Stimulated activated CD8-positive, alpha-beta memory T cell treated with anti-CD3 and anti-CD28 coated beads, Interleukin-7, amount 100 ng/mL, for 24 hours (primary cell): Measurements from ENCODE around the gene ABLIM2.
"Not testable (repeated sequence)": the region's sequence is repeated elsewhere in the genome, so short reads cannot be mapped to it uniquely, and the experiment has no call there.

Experiments
- DNase-seq: peaks from one replicate; pipeline ENCODE4 v3.0.0-alpha.2; 2020; ENCODE audit warnings: low read depth

ABLIM2 gene

DNA sequence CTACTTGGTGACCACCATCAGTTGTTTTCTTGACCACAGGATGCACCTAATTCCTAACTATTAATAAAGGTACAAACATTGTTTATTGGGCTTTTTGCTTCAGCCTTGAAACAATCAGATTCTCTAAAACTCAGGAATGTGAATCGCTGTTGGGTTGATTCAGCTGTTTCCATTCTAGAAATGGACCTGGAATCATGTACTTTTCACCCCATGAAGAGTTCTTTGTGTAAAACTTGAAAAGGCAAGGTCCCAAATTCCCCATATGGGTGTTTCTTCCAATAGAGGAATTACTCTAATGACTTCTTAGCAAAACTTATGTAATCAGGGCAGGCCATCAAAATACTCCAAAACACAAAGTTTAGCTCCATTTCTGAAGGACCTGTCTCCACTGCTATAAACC lies 226.3 kb downstream of the ABLIM2 start:
- no peak for DNase-seq

DNA sequence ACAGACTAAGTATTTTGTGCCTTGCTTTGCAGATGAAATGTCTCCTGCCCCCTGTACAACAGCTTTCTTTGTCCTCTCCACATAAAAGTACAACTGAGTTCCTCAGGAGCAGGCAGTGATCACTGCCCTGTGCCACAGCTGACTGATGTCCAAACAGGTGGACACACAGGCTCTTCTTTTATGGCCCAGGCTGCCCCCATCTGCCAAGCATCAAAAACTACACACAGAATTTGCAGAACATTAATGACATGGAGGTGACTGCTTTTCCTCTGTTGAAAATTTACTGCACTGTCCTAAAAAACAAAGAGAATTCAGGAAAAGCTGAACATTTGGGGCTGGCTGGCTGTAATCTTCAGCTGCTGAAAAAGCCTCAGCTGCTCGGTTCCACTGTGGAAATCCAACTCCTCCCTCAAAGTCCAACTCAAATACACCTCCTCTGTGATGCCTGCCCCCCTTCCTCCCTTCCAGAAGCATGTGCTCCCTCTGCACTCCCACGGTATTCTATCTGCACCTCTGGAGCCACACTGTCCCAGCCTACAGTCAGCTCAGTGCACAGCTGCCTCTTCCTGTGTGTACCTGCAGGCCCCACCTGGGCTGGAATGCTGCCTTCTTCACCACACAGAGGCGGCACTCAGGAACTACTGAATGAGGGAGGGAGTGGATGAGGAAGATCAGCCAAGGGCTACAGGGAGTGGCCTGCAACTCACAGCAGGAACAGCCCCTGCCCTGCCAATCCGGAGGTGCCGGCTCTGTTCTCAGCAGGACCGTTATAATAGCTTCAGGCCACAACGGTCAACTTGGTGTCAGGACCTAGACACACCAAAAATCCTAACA lies 229.3 kb downstream of the ABLIM2 start:
- DNase-seq, result no peak

DNA sequence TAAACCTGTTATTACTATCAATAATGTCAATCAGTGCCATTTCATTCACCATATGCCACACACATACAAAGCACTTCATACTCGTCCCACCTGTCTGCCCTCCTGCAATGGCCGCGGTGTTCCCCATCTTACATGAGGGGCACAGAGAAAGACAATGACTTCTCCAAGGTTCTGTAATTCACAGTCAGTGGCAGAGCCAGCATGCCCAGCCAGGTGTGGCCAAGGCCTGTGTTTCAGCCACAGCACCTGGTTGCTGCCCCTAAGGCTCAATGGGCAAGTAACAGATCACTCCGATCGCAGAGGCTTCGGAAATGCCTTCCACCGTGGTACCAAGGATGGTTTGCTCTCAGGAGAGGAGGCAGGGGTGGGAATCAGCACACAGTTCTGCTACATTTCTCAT lies 229.9 kb downstream of the ABLIM2 start:
- no peak for DNase-seq

DNA sequence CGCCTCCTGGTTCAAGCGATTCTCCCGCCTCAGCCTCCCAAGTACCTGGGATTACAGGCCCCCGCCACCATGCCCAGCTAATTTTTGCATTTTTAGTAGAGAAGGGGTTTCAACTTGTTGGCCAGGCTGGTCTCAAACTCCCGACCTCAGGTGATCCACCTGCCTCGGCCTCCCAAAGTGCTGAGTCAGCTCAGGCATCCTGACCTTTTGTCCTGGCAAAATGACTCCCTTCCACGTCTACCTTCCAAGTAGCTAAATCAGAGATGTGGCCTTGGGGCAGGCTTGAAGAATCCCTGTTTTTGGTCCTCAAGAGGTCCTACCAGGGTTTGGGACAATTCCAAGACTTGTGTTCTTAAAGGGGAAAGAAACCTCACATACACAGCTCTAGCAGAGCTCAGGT lies 231.8 kb downstream of the ABLIM2 start:
- DNase-seq, result no peak

DNA sequence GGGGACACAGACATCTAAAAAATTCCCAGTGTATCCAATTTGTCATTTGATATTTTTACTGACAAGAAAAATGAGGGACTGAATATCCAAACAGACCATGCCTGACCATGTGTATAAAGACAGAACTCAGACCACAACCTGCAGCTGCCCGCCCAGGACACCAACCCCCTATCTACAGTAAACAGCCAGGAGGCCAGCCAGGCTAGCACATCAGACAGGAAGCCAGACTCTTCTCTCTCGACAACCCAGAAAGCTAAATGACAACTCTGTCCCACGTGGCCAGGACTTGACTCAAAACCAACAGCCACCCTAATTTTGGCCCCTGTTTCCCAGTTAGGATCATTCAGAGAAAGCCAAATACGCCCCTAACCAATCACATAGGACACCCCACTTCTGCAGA lies 234.0 kb downstream of the ABLIM2 start:
- DNase-seq, result no peak

DNA sequence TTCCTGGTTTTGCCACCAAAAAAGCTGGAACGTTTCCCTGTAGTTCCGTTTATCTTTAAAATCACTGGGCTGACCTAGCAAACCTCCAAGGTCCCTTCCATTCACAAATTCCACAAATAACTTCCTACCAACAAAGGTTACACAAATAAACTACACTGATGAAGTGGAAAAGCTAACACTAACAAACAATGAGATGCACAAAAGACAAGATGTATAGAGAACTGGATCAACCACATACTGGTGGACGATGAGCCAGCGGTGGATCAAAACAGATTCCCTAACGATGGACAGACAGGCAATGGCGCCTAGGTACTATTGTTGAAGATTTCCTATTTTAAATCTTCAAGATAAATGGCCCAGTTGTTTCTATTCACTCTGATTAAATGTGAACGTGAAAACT lies 234.4 kb downstream of the ABLIM2 start:
- DNase-seq, result no peak

DNA sequence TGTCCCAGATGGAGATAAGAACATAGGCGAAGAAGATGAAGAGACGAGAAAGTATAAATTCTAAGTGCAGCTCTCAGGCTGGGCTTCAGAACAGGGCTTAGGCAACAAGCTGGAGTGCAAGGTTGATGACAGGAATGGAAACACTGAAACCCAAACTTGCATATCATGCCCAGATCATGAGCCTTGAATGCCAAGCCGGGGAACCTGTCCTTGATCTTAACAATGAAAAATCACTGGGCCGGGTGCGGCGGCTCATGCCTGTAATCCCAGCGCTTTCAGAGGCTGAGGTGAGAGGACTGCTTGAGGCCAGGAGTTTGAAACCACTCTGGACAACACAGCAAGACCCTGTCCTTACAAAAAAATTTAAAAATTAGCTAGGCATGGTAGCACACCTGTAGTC lies 236.1 kb downstream of the ABLIM2 start:
- no peak for DNase-seq

DNA sequence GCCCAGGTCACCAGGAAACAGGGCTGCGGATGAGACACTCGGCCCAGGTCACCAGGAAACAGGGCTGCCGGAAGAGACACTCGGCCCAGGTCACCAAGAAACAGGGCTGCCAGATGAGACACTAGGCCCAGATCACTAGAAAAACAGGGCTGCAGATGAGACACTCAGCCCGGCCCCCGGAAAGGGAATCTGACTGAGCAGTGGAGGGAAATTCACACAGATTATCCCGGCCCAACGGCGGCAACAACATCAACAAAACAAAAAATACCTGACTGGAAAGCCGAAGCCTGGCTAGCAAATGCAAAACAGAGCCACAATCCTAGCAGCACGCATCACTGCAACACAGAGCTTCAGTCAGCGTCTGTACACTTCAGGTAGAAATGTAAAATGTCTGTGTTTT lies 239.6 kb downstream of the ABLIM2 start:
- DNase-seq, result no peak

DNA sequence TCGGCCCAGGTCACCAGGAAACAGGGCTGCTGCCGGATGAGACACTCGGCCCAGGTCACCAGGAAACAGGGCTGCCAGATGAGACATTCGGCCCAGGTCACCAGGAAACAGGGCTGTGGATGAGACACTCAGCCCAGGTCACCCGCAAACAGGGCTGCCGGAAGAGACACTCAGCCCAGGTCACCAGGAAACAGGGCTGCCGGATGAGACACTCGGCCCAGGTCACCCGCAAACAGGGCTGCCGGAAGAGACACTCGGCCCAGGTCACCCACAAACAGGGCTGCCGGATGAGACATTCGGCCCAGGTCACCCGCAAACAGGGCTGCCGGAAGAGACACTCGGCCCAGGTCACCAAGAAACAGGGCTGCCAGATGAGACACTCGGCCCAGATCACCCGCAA lies 240.4 kb downstream of the ABLIM2 start:
- not testable (repeated sequence) for DNase-seq

DNA sequence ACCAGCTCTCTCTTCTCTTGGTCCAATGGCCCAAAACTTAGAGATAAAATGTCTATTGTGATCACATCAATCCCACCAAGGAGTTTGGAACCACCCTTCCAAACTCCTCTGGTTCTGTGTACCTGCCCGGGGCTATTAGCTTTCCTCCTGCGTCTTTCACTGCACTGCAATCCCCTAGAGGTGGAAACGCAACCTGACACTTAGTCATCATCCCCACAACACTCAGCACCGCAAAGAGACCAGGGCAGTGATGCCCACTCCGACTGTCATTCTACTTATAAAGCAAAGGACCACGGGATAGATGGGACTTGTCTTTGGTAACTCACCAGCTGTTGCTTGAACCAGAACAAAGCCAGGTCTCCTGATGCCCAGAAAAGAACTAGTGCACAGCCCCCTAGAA lies 240.9 kb downstream of the ABLIM2 start:
- no peak for DNase-seq

DNA sequence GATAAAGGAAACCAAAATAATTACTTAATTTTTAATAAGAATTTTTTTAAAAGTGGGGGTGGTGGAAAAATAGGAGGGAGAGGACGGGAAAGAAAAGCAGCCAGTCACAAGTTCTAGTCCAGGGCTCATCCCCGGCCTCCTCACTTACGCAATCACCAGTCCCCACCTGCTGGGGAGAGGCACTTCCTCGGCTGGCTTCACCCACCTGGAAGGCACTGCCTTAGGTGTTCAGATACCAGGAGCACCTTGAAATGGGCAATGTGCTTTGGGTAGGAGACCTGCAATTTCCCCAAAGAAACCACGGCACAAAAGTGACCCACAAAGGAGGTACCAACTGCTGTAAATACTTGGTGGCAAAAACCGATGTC lies 242.8 kb downstream of the ABLIM2 start:
- no peak for DNase-seq
